ENCODE results near the gene ZNF469.

The ZNF469 gene

DNA sequence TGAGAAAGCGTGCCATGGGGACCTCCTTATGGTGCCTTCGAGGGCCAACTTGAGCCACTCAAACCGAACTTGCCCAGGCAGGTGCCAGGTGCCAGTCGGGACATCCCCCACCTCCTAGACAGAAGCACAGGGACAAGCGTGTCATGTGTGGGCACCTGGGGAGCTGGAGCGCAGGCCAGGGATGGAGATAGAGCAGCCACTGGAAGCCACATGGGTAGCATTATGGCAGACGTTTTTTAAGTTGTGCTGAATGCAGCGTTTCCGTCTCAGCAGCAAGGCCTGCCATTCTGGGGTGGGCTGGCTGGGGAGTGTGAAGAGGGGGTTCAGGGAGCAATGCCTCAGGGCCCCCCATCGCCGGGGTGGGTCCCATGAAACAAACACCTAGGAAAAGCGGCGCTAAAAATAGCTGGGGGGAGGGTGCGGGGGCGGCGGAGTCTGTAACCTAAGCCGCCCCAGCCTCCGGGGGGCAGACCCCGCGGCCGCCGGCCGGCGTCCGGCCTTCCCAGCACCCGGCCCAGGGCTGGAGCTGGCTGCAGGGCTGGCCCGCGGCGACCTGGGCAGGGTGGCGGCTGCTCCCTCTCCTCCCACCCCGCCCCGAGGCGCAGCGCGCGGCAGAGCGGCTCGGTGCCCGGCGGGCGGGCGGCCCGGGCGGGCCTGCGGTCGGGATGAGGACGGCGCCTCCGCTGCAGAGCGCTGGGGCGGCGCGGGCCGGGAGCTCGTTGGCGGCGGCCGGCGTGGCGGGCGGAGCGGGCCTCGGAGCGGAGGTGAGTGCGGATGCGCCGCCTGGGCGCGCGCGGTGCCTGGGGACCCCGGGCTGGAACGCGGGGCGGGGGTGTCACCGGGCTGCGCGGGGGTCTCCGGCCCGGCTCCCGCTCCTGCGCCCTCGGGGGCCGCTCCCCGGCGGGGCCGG is at the start of gene ZNF469:
Gene ZNF469 (plus strand): TSS at position 469 of the 910 bp plus-strand sequence. CDS start 44,512 bp downstream, outside the sequence.
- Histone ChIP-seq H3K36me3 (ENCODE audit: control insufficient read depth, insufficient read depth, low read length) (no peaks in the 10 kb centered on the region), H3K4me3 (ENCODE audit: low read length) (no peak within 1 kb of the TSS), H3K9me3 (ENCODE audit: control insufficient read depth, low read length) (no peaks in the 10 kb centered on the region), H3K9ac (ENCODE audit: low read length) (no peak within 1 kb of the TSS), H3K27me3 (ENCODE audit: control insufficient read depth, insufficient read depth, low read length) (peaks cover 30% of the 10 kb centered on the region), H3K4me1 (ENCODE audit: control insufficient read depth, insufficient read depth, low read length) (peaks cover 13% of the 10 kb centered on the region)

DNA sequence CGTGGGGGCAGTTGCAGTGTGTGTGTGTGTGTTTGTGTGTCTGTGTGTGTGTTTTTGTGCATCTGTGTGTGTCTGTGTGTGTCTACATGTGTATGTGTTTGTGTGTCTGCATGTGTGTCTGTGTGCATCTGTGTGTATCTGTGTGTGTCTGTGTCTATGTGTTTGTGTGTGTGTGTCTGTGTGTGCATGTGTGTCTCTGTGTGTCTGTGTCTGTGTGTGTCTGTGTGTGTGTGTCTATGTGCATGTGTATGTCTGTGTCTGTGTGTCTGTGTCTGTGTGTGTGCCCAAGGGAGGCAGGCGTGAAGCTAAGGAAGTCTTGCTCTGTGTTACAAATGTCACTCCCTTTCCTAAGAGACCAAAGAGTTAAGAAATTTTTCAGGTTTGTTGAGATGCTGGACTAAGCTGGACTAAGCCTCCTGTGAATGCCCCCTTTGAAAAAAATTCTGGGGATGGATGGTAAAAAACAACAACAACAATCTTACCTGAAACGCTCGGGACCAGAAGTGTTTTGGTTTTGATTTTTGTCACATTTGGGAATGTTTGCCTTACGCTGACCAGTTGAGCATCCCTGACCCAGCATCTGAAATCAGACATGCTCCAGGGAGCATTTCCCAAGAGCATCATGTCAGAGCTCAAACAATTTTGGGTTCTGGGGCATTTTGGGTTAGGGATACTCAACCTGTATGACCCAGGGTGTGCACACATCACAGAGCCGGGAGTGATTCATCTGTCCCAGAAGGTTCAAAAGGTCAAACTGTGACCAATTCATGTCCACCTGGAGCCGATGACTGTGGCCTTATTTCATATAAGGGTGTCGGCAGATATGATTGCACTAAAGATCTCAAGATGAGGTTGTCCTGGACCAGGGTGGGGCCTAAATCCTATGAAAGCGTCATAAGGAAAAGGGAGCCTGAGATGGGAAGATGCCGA is 48.6 kb upstream of the ZNF469 start:
- no peaks in the 10 kb centered on the region for H3K9me3 ChIP-seq (ENCODE audit: control insufficient read depth, low read length)
- no peak overlapping the region for H3K9ac ChIP-seq (ENCODE audit: low read length)
- no peaks in the 10 kb centered on the region for H3K27me3 ChIP-seq (ENCODE audit: control insufficient read depth, insufficient read depth, low read length)
- H3K4me3 ChIP-seq (ENCODE audit: low read length), result no peak overlapping the region
- no peaks in the 10 kb centered on the region for H3K36me3 ChIP-seq (ENCODE audit: control insufficient read depth, insufficient read depth, low read length)
- peaks cover 6% of the 10 kb centered on the region for H3K4me1 ChIP-seq (ENCODE audit: control insufficient read depth, insufficient read depth, low read length)

DNA sequence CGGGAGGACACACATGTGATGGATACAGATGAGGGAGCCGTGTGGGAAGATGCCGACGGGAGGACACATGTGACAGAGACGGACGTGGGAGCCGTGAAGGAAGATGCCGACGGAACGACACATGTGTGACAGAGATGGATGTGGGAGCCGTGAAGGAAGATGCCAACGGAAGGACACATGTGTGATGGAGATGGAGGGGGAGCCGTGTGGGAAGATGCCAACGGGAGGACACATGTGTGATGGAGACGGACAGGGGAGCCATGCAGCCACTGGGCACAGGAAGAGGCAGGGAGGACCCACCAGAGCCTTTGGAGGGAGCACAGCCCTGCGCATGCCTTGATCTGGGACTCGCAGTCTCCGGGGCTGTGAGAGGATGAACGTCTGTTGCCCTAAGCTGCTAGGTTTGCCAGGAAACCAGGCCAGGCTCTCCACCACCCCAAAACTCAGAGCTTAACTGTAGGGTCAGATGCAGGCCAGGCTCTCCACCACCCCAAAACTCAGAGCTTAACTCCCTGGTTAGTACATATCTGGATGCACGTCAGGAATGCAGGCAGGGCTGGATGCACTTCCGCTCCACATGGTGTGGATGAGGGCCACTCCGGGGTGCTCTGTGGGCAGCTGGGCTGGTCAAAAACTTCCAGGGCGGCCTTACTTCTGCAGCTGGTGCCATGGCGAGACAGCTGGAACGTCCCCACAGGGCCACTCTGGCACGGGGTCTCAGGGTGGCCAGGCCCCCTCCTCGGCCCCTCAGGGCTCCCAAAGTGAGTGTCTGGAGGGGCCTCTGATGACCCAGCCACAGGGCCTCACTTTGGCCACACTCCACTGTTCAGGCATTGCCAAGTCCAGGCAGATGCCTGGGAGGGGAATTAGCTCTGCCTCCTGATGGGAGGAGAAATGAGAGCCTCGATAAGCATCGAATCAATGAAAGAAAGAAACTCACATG is 47.7 kb upstream of the ZNF469 start:
- peaks cover 6% of the 10 kb centered on the region for H3K4me1 ChIP-seq (ENCODE audit: control insufficient read depth, insufficient read depth, low read length)
- no peak overlapping the region for H3K9ac ChIP-seq (ENCODE audit: low read length)
- no peaks in the 10 kb centered on the region for H3K27me3 ChIP-seq (ENCODE audit: control insufficient read depth, insufficient read depth, low read length)
- H3K36me3 ChIP-seq (ENCODE audit: control insufficient read depth, insufficient read depth, low read length), result no peaks in the 10 kb centered on the region
- no peaks in the 10 kb centered on the region for H3K9me3 ChIP-seq (ENCODE audit: control insufficient read depth, low read length)
- H3K4me3 ChIP-seq (ENCODE audit: low read length), result no peak overlapping the region

- Histone ChIP-seq H3K4me1 (ENCODE audit: control insufficient read depth, insufficient read depth, low read length) (peaks cover 6% of the 10 kb centered on the region), H3K4me3 (ENCODE audit: low read length) (no peak overlapping the region), H3K9me3 (ENCODE audit: control insufficient read depth, low read length) (no peaks in the 10 kb centered on the region), H3K27me3 (ENCODE audit: control insufficient read depth, insufficient read depth, low read length) (peaks cover 3% of the 10 kb centered on the region), H3K9ac (ENCODE audit: low read length) (no peak overlapping the region), H3K36me3 (ENCODE audit: control insufficient read depth, insufficient read depth, low read length) (no peaks in the 10 kb centered on the region)
Observed at GRCh38 chr16:88337021-88337420, 45.7 kb upstream of the ZNF469 start.

- no peaks in the 10 kb centered on the region for H3K36me3 ChIP-seq (ENCODE audit: control insufficient read depth, insufficient read depth, low read length)
Observed at GRCh38 chr16:88337538-88337937, 45.2 kb upstream of the ZNF469 start.

GRCh38 chr16:88338111-88338510 is 44.6 kb upstream of the ZNF469 start:
- no peak overlapping the region for H3K4me3 ChIP-seq (ENCODE audit: low read length)
- no peak overlapping the region for H3K9ac ChIP-seq (ENCODE audit: low read length)
- H3K36me3 ChIP-seq (ENCODE audit: control insufficient read depth, insufficient read depth, low read length), result no peaks in the 10 kb centered on the region
- H3K9me3 ChIP-seq (ENCODE audit: control insufficient read depth, low read length), result no peaks in the 10 kb centered on the region
- H3K27me3 ChIP-seq (ENCODE audit: control insufficient read depth, insufficient read depth, low read length), result peaks cover 3% of the 10 kb centered on the region
- H3K4me1 ChIP-seq (ENCODE audit: control insufficient read depth, insufficient read depth, low read length), result no peaks in the 10 kb centered on the region

More at GRCh38 chr16:88337538-88337937, 45.2 kb upstream of the ZNF469 start:
- Histone ChIP-seq H3K27me3 (ENCODE audit: control insufficient read depth, insufficient read depth, low read length) (peaks cover 3% of the 10 kb centered on the region), H3K9ac (ENCODE audit: low read length) (no peak overlapping the region), H3K4me1 (ENCODE audit: control insufficient read depth, insufficient read depth, low read length) (peaks cover 4% of the 10 kb centered on the region), H3K9me3 (ENCODE audit: control insufficient read depth, low read length) (no peaks in the 10 kb centered on the region), H3K4me3 (ENCODE audit: low read length) (no peak overlapping the region)

DNA sequence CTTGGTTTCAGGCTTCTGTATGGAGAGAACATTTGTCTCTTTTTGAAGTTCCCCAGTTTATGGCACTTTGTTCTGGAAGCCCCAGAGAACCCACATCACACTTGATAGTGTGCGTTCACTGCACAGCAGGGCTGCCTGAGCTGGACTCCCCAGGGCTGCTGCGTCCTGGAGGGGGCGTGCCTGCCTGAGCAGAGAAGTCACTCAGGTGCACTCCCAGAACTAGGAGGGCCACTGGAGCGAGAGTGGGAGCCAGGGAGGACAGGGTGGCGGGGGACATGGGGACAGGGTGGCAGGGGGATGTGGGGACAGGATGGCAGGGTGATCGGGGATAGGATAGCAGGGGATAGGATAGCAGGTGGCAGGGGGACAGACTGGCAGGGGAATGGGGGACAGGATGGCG is 43.9 kb upstream of the ZNF469 start:
- no peak overlapping the region for H3K4me3 ChIP-seq (ENCODE audit: low read length)
- H3K9ac ChIP-seq (ENCODE audit: low read length), result no peak overlapping the region
- no peaks in the 10 kb centered on the region for H3K4me1 ChIP-seq (ENCODE audit: control insufficient read depth, insufficient read depth, low read length)
- H3K9me3 ChIP-seq (ENCODE audit: control insufficient read depth, low read length), result no peaks in the 10 kb centered on the region
- H3K27me3 ChIP-seq (ENCODE audit: control insufficient read depth, insufficient read depth, low read length), result peaks cover 3% of the 10 kb centered on the region
- H3K36me3 ChIP-seq (ENCODE audit: control insufficient read depth, insufficient read depth, low read length), result no peaks in the 10 kb centered on the region

- Histone ChIP-seq H3K4me1 (ENCODE audit: control insufficient read depth, insufficient read depth, low read length) (no peaks in the 10 kb centered on the region), H3K36me3 (ENCODE audit: control insufficient read depth, insufficient read depth, low read length) (no peaks in the 10 kb centered on the region), H3K9ac (ENCODE audit: low read length) (no peak overlapping the region), H3K4me3 (ENCODE audit: low read length) (no peak overlapping the region), H3K9me3 (ENCODE audit: control insufficient read depth, low read length) (no peaks in the 10 kb centered on the region), H3K27me3 (ENCODE audit: control insufficient read depth, insufficient read depth, low read length) (peaks cover 3% of the 10 kb centered on the region)
Observed at GRCh38 chr16:88339930-88340754, 42.6 kb upstream of the ZNF469 start.

DNA sequence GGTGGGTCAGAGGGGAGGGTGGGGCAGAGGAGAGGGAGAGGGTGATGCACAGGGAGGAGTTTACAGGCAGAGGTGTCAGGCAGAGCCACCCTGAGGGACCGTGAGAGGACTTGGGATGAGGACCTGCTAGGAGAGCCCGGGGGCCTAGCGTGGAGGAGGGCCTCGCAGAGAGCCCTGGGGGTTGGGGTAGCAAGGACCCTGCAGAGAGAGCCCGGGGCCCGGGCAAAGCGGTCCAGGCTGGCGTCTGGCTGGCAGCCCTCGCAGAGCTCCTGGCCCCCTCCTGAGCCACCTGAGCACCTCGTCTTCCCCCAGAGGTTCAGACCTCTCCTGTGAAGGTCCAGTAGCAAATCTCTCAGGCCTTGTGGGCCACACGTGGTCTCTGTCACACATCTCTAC is 42.0 kb upstream of the ZNF469 start:
- no peak overlapping the region for H3K9ac ChIP-seq (ENCODE audit: low read length)
- no peaks in the 10 kb centered on the region for H3K4me1 ChIP-seq (ENCODE audit: control insufficient read depth, insufficient read depth, low read length)
- no peaks in the 10 kb centered on the region for H3K9me3 ChIP-seq (ENCODE audit: control insufficient read depth, low read length)
- peaks cover 3% of the 10 kb centered on the region for H3K27me3 ChIP-seq (ENCODE audit: control insufficient read depth, insufficient read depth, low read length)
- H3K4me3 ChIP-seq (ENCODE audit: low read length), result no peak overlapping the region
- H3K36me3 ChIP-seq (ENCODE audit: control insufficient read depth, insufficient read depth, low read length), result no peaks in the 10 kb centered on the region

GRCh38 chr16:88341551-88342290 is 41.0 kb upstream of the ZNF469 start:
- Histone ChIP-seq H3K27me3 (ENCODE audit: control insufficient read depth, insufficient read depth, low read length) (peaks cover 3% of the 10 kb centered on the region), H3K4me3 (ENCODE audit: low read length) (no peak overlapping the region), H3K36me3 (ENCODE audit: control insufficient read depth, insufficient read depth, low read length) (no peaks in the 10 kb centered on the region)

More at GRCh38 chr16:88341551-88342290, 41.0 kb upstream of the ZNF469 start:
- no peak overlapping the region for H3K9ac ChIP-seq (ENCODE audit: low read length)
- H3K4me1 ChIP-seq (ENCODE audit: control insufficient read depth, insufficient read depth, low read length), result no peaks in the 10 kb centered on the region
- H3K9me3 ChIP-seq (ENCODE audit: control insufficient read depth, low read length), result no peaks in the 10 kb centered on the region
